GM10266 (cell line): Measurements from ENCODE around the gene GRIK4.
"Not testable (repeated sequence)": the region's sequence is repeated elsewhere in the genome, so short reads cannot be mapped to it uniquely, and the experiment has no call there.

Source experiments
- DNase-seq: peaks from one replicate; pipeline ENCODE4 v3.0.0; 2012; ENCODE audit errors: extremely low spot score
- TF ChIP-seq, protein P1 (sequence below): IDR thresholded peaks from 2 replicates; pipeline ENCODE4 v1.5.1; 2012; ENCODE audit warnings: mild to moderate bottlenecking, low read depth; ENCODE audit not compliant: control insufficient read depth, insufficient read depth; ENCODE audit errors: missing control alignments

The GRIK4 gene

DNA sequence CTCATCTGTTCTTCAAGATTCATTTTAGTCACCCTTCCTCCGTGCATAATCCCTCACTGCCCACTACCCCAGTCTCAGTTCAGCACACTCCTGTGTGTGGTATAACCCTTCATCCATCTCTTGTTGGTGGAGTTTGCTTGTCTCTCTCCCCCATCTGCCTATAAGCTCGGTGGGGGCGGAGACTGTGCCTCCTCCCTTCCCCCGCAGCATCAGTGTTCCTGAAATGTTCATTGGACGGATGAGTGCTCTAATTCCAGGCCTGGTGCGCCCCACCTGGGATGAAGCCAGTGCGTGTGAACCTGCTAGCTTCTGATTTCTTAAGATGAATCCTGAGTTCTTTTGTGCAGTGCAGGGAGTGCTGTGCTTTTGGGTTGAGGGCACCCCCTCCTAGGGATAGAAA lies 100.0 kb downstream of the GRIK4 start:
- DNase-seq, result no peak

DNA sequence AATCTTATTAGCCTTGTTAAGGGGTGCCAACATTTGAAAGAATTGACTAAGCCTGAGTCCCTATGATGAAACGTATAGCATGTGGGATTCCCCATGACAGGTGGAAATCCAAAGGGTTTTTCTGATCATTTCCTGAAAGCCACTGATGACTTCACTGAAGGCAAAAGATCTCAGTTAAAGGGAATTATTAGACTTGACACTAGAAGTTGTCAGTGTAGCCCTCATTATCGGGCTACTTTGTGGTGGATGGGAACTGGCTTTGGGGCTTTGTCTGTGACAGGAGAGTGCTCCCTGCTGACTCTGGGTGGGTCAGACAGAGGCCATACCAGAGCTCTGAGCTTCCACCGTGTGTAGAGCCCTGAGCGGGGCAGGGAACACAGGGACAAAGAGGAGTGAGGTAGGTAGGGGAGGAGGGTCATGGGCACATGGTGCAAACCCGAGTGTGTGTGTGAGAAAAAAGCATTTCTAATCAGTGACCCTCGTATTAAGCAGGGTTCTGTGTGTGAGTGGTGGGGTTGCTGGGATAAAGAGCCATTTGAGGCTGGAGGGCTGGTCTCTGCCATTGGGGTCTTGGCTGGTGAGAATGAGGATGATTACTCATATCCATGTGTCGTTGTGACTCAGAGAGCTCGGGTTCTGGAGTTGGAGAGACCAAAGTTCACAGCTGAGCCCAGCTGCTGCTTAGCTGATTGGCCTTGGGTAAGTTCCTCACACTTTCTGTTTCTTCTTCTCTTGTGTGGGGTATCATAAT lies 101.1 kb downstream of the GRIK4 start:
- TF ChIP-seq, protein P1, sequence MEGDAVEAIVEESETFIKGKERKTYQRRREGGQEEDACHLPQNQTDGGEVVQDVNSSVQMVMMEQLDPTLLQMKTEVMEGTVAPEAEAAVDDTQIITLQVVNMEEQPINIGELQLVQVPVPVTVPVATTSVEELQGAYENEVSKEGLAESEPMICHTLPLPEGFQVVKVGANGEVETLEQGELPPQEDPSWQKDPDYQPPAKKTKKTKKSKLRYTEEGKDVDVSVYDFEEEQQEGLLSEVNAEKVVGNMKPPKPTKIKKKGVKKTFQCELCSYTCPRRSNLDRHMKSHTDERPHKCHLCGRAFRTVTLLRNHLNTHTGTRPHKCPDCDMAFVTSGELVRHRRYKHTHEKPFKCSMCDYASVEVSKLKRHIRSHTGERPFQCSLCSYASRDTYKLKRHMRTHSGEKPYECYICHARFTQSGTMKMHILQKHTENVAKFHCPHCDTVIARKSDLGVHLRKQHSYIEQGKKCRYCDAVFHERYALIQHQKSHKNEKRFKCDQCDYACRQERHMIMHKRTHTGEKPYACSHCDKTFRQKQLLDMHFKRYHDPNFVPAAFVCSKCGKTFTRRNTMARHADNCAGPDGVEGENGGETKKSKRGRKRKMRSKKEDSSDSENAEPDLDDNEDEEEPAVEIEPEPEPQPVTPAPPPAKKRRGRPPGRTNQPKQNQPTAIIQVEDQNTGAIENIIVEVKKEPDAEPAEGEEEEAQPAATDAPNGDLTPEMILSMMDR, result peak; percentile 14
- peak; percentile 74 for DNase-seq

More for the DNA sequence above, 100.0 kb downstream of the GRIK4 start:
- TF ChIP-seq, protein P1, result no peak

DNA sequence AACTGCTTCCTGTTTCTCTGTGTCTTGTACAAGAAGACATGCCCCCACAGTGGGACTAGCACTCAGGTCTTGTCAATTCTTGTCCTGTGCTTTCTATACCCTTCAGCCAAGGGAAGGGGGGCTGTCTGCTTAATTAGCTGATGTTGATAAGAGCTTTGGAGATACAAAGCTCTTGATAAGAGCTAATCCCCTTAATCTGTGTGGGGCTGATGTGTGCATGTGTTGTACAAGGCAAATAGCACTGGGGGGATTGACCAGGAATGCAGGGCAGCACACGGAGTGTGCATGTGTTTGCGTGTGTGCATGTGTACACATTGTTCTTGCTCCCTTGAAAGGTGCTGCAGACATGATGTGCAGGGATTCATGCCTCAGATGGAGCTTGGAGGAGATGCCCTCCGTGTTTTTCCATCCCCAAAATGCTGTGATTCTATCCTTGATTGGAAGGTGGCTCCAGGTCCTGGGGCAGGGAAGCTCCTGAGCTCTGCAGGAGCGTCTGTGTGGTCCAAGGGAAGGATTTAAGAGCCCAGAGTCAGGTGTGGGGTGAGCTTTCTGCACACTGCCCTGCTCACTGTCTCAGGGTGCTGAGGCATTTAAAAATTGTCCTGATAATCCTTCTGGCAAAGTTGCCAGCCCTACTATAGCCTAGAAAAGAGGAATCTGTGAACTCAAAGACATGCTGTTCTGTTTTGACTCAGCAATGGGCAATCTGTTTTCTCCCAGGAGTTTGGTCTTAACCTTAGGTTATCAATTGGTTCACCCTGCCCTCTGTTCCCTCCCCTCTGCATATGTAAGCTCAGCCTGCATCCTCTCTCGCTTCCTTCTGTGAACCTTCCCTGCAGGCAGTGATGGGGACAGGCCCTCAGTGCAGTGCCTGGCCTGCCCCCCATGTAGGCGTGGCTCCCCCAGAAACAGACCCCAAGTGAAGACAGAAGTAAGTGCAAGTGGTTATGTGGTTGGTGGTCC lies 102.0 kb downstream of the GRIK4 start:
- TF ChIP-seq, protein P1, result no peak
- DNase-seq, result peak; percentile 63

DNA sequence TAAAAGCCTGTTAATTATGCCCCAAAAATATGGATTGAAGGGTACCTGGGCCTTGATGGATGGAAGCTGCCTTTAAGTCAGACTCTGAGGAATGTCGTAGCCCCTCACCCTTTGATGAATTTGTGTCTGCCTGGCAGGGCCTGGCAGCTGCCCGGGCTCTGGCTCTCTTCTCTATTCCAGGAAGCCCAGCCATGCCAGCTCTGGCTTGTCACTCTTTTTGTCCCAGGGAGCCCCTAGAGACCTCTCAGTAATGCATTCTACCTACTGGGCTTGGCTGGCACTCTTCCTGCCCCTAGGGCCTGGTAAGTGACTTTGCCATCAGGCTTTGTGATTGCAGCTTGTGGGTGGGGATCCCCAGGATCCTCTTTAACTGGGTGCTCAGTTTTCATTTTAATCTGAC lies 103.8 kb downstream of the GRIK4 start:
- TF ChIP-seq, protein P1, result no peak
- no peak for DNase-seq

DNA sequence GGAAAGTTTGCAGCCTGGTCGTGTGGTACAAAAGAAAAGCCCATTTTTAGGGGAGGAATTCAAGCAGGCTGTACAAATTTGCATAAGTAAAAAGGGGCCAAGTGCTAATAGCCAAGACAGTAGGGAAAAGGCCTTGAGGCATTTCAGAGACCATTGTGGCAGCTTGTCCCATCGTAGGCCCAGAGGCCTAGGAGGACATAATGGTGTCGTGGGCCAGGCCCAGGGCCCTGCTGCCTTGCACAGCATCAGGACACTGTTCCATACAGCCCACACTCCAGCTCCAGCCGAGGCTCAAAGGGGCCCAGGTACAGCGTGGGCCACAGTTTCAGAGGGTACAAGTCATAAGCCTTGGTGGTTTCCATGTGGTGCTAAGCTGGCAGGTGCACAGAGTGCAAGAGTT lies 106.9 kb downstream of the GRIK4 start:
- no peak for DNase-seq
- TF ChIP-seq, protein P1, result no peak

DNA sequence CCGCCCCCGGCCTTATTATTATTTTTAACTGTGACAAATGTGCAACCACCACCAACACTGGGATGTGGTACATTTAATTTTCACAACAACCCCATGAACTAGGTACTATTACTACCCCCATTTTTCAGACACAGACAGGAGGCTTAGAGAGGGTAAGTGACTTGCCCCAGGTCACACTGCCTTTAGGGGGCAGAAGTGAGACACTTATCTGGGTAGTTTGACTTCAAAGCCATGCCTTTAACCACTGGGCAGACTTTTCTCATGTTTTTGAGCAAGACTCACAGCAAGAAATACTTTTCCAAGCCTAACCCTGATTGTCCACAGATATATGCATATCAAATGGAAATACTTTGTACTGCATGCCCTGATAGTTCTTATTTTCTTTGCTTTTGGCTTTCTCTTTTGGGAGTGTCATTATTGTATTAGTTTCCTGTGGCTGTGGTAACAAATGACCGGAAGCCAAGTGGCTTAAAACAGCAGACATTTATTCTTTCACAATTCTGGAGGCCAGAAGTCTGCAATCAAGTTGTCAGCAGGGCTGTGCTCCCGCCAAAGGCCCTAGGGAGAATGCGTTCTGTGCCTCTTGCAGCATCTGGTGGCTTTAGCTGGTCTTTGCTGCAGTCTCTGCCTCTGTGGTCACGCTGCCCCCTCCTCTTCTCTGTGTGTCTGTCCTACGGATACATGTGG lies 110.8 kb downstream of the GRIK4 start:
- DNase-seq, result no peak
- TF ChIP-seq, protein P1, result peak; percentile 33

DNA sequence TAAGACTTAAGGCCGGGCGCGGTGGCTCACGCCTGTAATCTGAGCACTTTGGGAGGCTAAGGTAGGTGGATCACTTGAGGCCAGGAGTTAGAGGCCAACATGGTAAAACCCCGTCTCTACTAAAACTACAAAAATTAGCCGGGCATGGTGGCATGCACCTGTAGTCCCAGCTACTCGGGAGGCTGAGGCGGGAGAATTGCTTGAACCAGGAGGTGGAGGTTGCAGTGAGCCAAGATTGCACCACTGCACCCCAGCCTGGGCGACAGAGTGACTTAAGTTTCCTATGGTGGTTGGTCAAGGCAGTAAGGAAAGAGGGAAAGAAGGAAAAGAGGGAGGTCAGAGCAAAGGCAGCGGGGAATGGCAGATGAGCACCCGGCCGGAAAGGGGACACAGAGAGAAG lies 113.4 kb downstream of the GRIK4 start:
- not testable (repeated sequence) for DNase-seq
